Lung (tissue), 12 donors: Measurements from ENCODE around the gene MPL. TPM values are rescaled to one million over a fixed set of nuclear protein-coding genes. Genes with fewer than 3 reads are reported as not detected.

ENCODE experiments used
- ATAC-seq: fragments of 200-7000 bp; cut with Tn5 transposase; one replicate; pipeline ENCODE4 v1.9.1; 2020; ENCODE audit warnings: moderate number of reproducible peaks; ENCODE audit not compliant: insufficient read depth, low FRiP score
- DNase-seq, 3 donors: peaks; one replicate each; pipeline ENCODE4 v3.0.0-alpha.2; 2013 to 2017
- H3K27ac ChIP-seq, 2 donors: one replicate each; pipeline ENCODE4 v1.5.1; 2013; ENCODE audit warnings: mild to moderate bottlenecking in 2 of 2, moderate library complexity in 2 of 2, control low read depth in 1 of 2, inconsistent platforms in 1 of 2, low read depth in 1 of 2, low read length in 1 of 2
- H3K27me3 ChIP-seq, 3 donors: one replicate each; pipeline ENCODE4 v1.5.1; 2013; ENCODE audit warnings: low read length in 2 of 3; ENCODE audit not compliant: control insufficient read depth in 3 of 3, insufficient read depth in 3 of 3
- H3K36me3 ChIP-seq, 4 donors: one replicate each; pipeline ENCODE4 v1.5.1; 2013; ENCODE audit warnings: low read length in 4 of 4, mild to moderate bottlenecking in 1 of 4, moderate library complexity in 1 of 4; ENCODE audit not compliant: control insufficient read depth in 4 of 4, insufficient read depth in 4 of 4
- H3K4me1 ChIP-seq, 5 donors: one replicate each; pipeline ENCODE4 v1.5.1; 2013; ENCODE audit warnings: low read length in 5 of 5, mild to moderate bottlenecking in 2 of 5, moderate library complexity in 1 of 5; ENCODE audit not compliant: control insufficient read depth in 5 of 5, insufficient read depth in 5 of 5
- H3K4me3 ChIP-seq: one replicate; pipeline ENCODE4 v1.5.1; 2013; ENCODE audit warnings: mild to moderate bottlenecking, control low read depth, moderate library complexity
- H3K9ac ChIP-seq, 2 donors: one replicate each; pipeline ENCODE4 v1.5.1; 2013; ENCODE audit warnings: low read length in 2 of 2, control low read depth in 1 of 2; ENCODE audit not compliant: insufficient read depth in 1 of 2
- H3K9me3 ChIP-seq, 4 donors: one replicate each; pipeline ENCODE4 v1.5.1; 2013; ENCODE audit warnings: low read length in 3 of 4, mild to moderate bottlenecking in 1 of 4, moderate library complexity in 1 of 4; ENCODE audit not compliant: control insufficient read depth in 4 of 4, insufficient read depth in 3 of 4
- CTCF ChIP-seq: IDR thresholded peaks from 2 replicates; pipeline ENCODE4 v1.5.1; 2012; ENCODE audit warnings: mild to moderate bottlenecking; ENCODE audit errors: control extremely low read depth, extremely low read depth
- WGBS, 2 donors: extraction: QIAGEN DNeasy Blood & Tissue Kit; methylation state at CpG; one replicate each; pipeline ENCODE4 v1.1.7; 2013; 5-methylcytosine and 5-hydroxymethylcytosine counted together
- polyA plus RNA-seq, 2 donors: library from polyadenylated mRNA; stranded (reverse); fragments of 200-250 nt; gene quantifications; one replicate each; pipeline ENCODE4 v1.2.1, GENCODE V29; 2013
- total RNA-seq, 2 donors: library from RNA; depleted of rRNA in 1 of 2; stranded (reverse); fragments of >200 nt in 1 of 2; gene quantifications; one replicate each; pipeline ENCODE4 v1.2.1, GENCODE V29; 2014 to 2021
- donor health status: control.
- donor health status: control.
- donor health status: Bipolar disorder and iron deficiency.
- donor health status: healthy.
- donor health status: DM: yes; HTN: yes; CAD: no.

Gene MPL
- total and polyA plus RNA-seq, 4 donors, result 0.12 to 0.67 (median 0.43) TPM

- no peak overlapping the region for H3K9ac ChIP-seq
These were observed 35.4 kb upstream of the MPL start for GRCh38 chr1:43302201-43302600.

GRCh38 chr1:43302721-43303470 is 34.7 kb upstream of the MPL start:
- Histone ChIP-seq H3K4me3 (peak overlapping the region; percentile 1), H3K4me1 (peaks cover 3 to 35% (median 21%) of the 10 kb centered on the region in 5 donors), H3K27ac (peak overlapping the region in 1 of 2 donors; percentile 44), H3K27me3 (no peaks in the 10 kb centered on the region), H3K36me3 (peaks cover 0 to 12% (median 0%) of the 10 kb centered on the region in 4 donors), H3K9ac (no peak overlapping the region), H3K9me3 (no peaks in the 10 kb centered on the region)
- 67 to 78% methylated on average over 7 of the region's 7 CpGs for WGBS, 2 donors
- no peak for TF ChIP-seq CTCF
- no peak for ATAC-seq
- no peak for DNase-seq

More at GRCh38 chr1:43302201-43302600, 35.4 kb upstream of the MPL start:
- no peak for ATAC-seq
- peaks cover 0 to 10% (median 0%) of the 10 kb centered on the region in 4 donors for H3K36me3 ChIP-seq
- peak; percentile 68 to 88 (median 82) for DNase-seq
- peak overlapping the region; percentile 3 to 12 for H3K27ac ChIP-seq
- peaks cover 3 to 35% (median 21%) of the 10 kb centered on the region in 5 donors for H3K4me1 ChIP-seq
- no peaks in the 10 kb centered on the region for H3K27me3 ChIP-seq
- H3K4me3 ChIP-seq, result peak overlapping the region; percentile 16
- no peaks in the 10 kb centered on the region for H3K9me3 ChIP-seq
- 42 to 58% methylated on average over 1 of the region's 1 CpG for WGBS, 2 donors
- TF ChIP-seq CTCF, result no peak

DNA sequence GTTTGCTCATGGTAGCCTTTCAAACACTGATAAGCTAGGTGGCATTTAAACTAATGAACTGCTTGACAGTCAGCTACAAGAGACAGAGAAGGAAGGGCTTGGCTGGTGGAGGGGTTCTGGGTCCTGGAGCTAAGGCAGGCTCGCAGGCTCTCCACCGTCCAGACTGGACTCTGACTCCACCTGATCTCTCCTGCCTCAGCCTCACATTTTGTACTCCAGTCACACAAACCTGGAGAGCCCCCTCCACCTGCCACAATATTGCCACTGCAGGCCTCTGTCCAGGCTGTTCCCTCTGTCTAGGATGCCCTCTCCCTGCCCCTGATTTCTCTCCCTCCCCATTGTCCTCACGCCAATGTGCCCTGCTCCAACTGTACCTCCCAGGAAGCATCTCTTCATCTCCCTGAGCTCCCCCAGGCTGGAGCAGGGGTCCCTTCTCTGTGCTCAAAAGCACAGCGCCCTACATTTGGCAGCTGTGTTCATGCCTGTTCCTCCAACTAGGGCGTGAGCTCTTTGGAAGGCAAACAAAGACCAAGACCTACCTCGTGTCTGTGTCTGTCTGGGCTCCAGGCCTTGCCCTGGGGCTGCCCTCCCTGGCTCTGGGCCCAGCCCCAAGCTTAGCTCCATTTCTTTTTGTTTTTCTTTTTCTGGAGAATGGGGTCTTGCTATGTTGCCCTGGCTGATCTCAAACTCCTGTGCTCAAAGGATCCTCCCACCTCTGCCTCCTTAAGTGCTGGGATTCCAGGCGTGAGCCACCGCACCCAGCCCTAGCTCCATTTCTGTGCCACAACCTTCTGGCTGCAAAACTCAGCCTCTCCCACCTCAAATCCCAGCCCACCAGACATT is 33.9 kb upstream of the MPL start:
- Histone ChIP-seq H3K27me3 (no peaks in the 10 kb centered on the region), H3K27ac (peak overlapping the region in 1 of 2 donors; percentile 44), H3K36me3 (peaks cover 0 to 12% (median 0%) of the 10 kb centered on the region in 4 donors), H3K9ac (no peak overlapping the region), H3K4me1 (peaks cover 3 to 35% (median 21%) of the 10 kb centered on the region in 5 donors), H3K9me3 (no peaks in the 10 kb centered on the region), H3K4me3 (no peak overlapping the region)
- no peak for TF ChIP-seq CTCF
- ATAC-seq (no peak), DNase-seq (peak in 2 of 3 donors; percentile 56)
- WGBS, 2 donors, result 53 to 80% methylated on average over 8 of the region's 8 CpGs
